ENCODE data around the gene ALK. TPM values are rescaled to one million over a fixed set of nuclear protein-coding genes. Genes with fewer than 3 reads are reported as not detected.

ALK gene
- total RNA-seq, 1 experiment from 2014 or later = not detected

DNA sequence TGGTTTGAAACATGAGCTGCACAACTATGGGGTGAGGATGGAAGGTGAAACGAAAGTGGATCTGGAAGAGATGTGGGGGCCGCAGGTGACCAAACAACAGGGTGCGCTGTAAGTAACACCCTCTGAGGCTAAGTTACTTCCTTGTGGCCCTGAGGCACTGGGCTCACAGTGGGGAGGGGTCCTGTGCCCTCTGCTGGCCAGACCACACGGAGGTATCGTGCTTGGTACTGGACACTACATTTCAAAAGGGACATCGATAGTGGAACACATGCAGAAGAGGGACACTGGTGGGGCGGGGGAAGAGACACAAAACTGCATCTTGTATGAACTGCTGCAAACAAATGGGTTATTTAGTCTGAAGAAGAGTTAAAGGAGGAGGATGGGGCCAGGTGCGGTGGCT, 695.6 kb downstream of the ALK start:
- H2BK15ac ChIP-seq (ENCODE audit: low read depth, low read length) = no peak overlapping the region
- H3K14ac ChIP-seq (ENCODE audit: insufficient read depth, low read length) = no peak overlapping the region
- H4K20me1 ChIP-seq (ENCODE audit: control insufficient read depth, insufficient read depth, insufficient read length) = no peaks in the 10 kb centered on the region
- no peak overlapping the region for H3T11ph ChIP-seq (ENCODE audit: low read length)
- no peak overlapping the region for H2BK120ac ChIP-seq (ENCODE audit: low read depth, low read length, poor library complexity, severe bottlenecking)
- H4K91ac ChIP-seq (ENCODE audit: insufficient read length, low read depth, low read length) = no peak overlapping the region
- no peak overlapping the region for H3K4me3 Mint-ChIP-seq
- no peaks in the 10 kb centered on the region for H3K4me1 ChIP-seq (ENCODE audit: insufficient read depth, low read length)
- no peaks in the 10 kb centered on the region for H3K27me3 ChIP-seq (ENCODE audit: insufficient read depth, low read length)
- H3K56ac ChIP-seq (ENCODE audit: insufficient read length, low read depth, low read length) = no peak overlapping the region
- H3K27me3 Mint-ChIP-seq (ENCODE audit: low read depth) = peaks cover 8% of the 10 kb centered on the region; the same call in 1 of the 2 replicates
- H3K4ac ChIP-seq (ENCODE audit: low read depth, low read length) = no peak overlapping the region
- H3K27ac ChIP-seq (ENCODE audit: insufficient read length, low read depth, low read length) = no peak overlapping the region
- no peak overlapping the region for H2BK5ac ChIP-seq (ENCODE audit: insufficient read length, low read length)
- DNase-seq = peak; percentile 48
- H3K27ac Mint-ChIP-seq = no peak overlapping the region; a peak in 1 of 7 replicates
- H3K18ac ChIP-seq (ENCODE audit: insufficient read length, low read depth, low read length) = no peak overlapping the region
- H3K4me2 ChIP-seq (ENCODE audit: insufficient read depth, insufficient read length, low read length) = no peak overlapping the region
- H2BK12ac ChIP-seq (ENCODE audit: insufficient read length, low read depth, low read length) = no peak overlapping the region
- no CpG with 5 or more reads among the region's 8 CpGs for WGBS (ENCODE audit: extremely low coverage, insufficient read length, low lambda C conversion rate)
- H3K9ac ChIP-seq (ENCODE audit: extremely low read depth, insufficient read length, low read length) = no peak overlapping the region
- peaks cover 3 to 8% of the 10 kb centered on the region in 2 experiments for H3K4me1 Mint-ChIP-seq
- TF ChIP-seq, protein P1, sequence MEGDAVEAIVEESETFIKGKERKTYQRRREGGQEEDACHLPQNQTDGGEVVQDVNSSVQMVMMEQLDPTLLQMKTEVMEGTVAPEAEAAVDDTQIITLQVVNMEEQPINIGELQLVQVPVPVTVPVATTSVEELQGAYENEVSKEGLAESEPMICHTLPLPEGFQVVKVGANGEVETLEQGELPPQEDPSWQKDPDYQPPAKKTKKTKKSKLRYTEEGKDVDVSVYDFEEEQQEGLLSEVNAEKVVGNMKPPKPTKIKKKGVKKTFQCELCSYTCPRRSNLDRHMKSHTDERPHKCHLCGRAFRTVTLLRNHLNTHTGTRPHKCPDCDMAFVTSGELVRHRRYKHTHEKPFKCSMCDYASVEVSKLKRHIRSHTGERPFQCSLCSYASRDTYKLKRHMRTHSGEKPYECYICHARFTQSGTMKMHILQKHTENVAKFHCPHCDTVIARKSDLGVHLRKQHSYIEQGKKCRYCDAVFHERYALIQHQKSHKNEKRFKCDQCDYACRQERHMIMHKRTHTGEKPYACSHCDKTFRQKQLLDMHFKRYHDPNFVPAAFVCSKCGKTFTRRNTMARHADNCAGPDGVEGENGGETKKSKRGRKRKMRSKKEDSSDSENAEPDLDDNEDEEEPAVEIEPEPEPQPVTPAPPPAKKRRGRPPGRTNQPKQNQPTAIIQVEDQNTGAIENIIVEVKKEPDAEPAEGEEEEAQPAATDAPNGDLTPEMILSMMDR (conservative IDR thresholded peaks at IDR 0.05) = peak; percentile 32; the same call in 2 of the 3 replicates
- H3K9me3 ChIP-seq (ENCODE audit: control insufficient read depth, low read depth, low read length) = no peaks in the 10 kb centered on the region
- no peaks in the 10 kb centered on the region for H3K9me3 Mint-ChIP-seq
- H2BK20ac ChIP-seq (ENCODE audit: low read depth, low read length, poor library complexity, severe bottlenecking) = no peak overlapping the region
- H4K5ac ChIP-seq (ENCODE audit: insufficient read length, low read depth, low read length) = no peak overlapping the region
- no peaks in the 10 kb centered on the region for H3K79me1 ChIP-seq (ENCODE audit: insufficient read depth, low read depth, low read length, poor library complexity, severe bottlenecking)
- H2AK5ac ChIP-seq (ENCODE audit: insufficient read length, low read length) = no peak overlapping the region
- no peaks in the 10 kb centered on the region for H3K79me2 ChIP-seq (ENCODE audit: insufficient read depth, low read length)
- H3K36me3 Mint-ChIP-seq (ENCODE audit: insufficient read depth in 1 of 3, low read depth in 3 of 3) = no peaks in the 10 kb centered on the region
- H2AFZ ChIP-seq (ENCODE audit: low read length) = no peak overlapping the region
- no peak overlapping the region for H3K23ac ChIP-seq (ENCODE audit: insufficient read length, low read depth, low read length)
- H3K23me2 ChIP-seq (ENCODE audit: insufficient read length, low read depth, low read length, poor library complexity, severe bottlenecking) = no peaks in the 10 kb centered on the region
- H4K8ac ChIP-seq (replicated peaks; ENCODE audit: insufficient read length, low read depth, low read length) = no peak overlapping the region
